Choroid plexus epithelial cell (primary cell): ENCODE data around the gene CDR2L.
"Not testable (repeated sequence)": the region's sequence is repeated elsewhere in the genome, so short reads cannot be mapped to it uniquely, and the experiment has no call there.

Experiments
- DNase-seq: peaks from one replicate; pipeline ENCODE4 v3.0.0-alpha.2; 2010; ENCODE audit warnings: low read depth
- H3K4me3 ChIP-seq: 2 replicates; pipeline ENCODE4 v1.5.1; 2011; ENCODE audit warnings: low read depth, mild to moderate bottlenecking, control low read depth, low read length, moderate library complexity
- CTCF ChIP-seq: conservative IDR thresholded peaks from 2 replicates; pipeline ENCODE4 v1.5.1; 2011; ENCODE audit warnings: low read depth, mild to moderate bottlenecking, control low read depth, inconsistent platforms, low read length, moderate library complexity

CDR2L gene

GRCh38 chr17:75012346-75013091 lies 25.1 kb downstream of the CDR2L start, which contains the start of gene MRPL58:
Gene MRPL58, plus strand, starts transcription at chr17:75012670. Its CDS starts 17 bp downstream, at chr17:75012687.
- H3K4me3 ChIP-seq: peak within 1 kb of the TSS; percentile 93
- DNase-seq: peak; percentile 90
- TF ChIP-seq CTCF: peak; percentile 71

GRCh38 chr17:75013092-75013559 lies 25.7 kb downstream of the CDR2L start:
- DNase-seq: no peak
- no peak for TF ChIP-seq CTCF
- H3K4me3 ChIP-seq: peak overlapping the region; percentile 93

- DNase-seq: no peak
- no peak overlapping the region for H3K4me3 ChIP-seq
- TF ChIP-seq CTCF: no peak
Observed at GRCh38 chr17:75019146-75019545, 31.7 kb downstream of the CDR2L start.

- no peak for TF ChIP-seq CTCF
- no peak for DNase-seq
- no peak overlapping the region for H3K4me3 ChIP-seq
Observed at GRCh38 chr17:75019710-75020109, 32.3 kb downstream of the CDR2L start.

- no peak for DNase-seq
- no peak for TF ChIP-seq CTCF
- H3K4me3 ChIP-seq: no peak overlapping the region
Observed at GRCh38 chr17:75020331-75021110, 33.1 kb downstream of the CDR2L start.

- TF ChIP-seq CTCF: no peak
- H3K4me3 ChIP-seq: no peak overlapping the region
- no peak for DNase-seq
Observed at GRCh38 chr17:75024686-75025397, 37.4 kb downstream of the CDR2L start.

GRCh38 chr17:75025398-75025734 lies 37.9 kb downstream of the CDR2L start:
- DNase-seq, H3K4me3 ChIP-seq: not testable (repeated sequence)

- not testable (repeated sequence) for H3K4me3 ChIP-seq, DNase-seq
Observed at GRCh38 chr17:75026650-75027049, 39.2 kb downstream of the CDR2L start.
